HG02938 (cell line): ENCODE data around the gene HSPA14.
"Not testable (repeated sequence)": the region's sequence is repeated elsewhere in the genome, so short reads cannot be mapped to it uniquely, and the experiment has no call there.

Source experiments
- ATAC-seq: cut with Tn5 transposase; IDR thresholded peaks from one replicate; pipeline ENCODE4 v1.9.1; 2021; ENCODE audit warnings: mild to moderate bottlenecking, moderate library complexity; ENCODE audit not compliant: unreplicated experiment

HSPA14 gene

DNA sequence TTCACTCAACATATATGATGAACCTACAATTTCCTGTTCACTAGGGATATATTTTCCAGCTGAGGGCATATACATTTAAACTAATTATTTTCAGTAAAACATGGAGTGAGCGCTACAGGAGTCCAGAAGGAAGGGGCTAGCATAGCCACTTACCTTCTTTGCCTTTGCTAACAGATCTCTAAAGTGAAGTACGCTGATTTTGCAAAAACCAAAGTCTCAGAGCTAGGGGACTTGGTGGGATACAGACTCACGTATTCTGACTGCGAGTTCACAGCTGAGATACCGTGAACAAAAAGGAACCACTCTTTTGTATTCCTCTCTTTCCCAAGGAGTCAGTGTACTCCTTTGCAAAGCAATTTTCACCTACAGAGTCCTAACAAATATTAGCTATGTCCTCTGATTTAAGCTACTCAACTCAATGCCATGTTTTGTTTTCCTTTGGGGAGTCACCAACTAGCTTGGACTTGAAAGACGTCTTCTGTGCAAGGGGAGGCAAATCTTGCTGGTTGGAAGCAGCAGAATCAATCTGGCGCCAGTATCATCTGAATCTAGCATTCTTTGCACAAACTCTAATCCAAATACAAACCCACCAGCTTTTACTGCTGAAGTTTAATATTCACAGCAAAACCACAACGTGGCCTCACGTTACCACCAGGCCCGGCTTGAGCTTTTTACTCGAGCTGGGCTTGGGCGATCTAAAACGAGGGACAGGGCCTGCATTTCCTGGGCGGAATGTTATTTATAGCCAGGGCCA is 926 bp upstream of the HSPA14 start:
- ATAC-seq, result no peak

DNA sequence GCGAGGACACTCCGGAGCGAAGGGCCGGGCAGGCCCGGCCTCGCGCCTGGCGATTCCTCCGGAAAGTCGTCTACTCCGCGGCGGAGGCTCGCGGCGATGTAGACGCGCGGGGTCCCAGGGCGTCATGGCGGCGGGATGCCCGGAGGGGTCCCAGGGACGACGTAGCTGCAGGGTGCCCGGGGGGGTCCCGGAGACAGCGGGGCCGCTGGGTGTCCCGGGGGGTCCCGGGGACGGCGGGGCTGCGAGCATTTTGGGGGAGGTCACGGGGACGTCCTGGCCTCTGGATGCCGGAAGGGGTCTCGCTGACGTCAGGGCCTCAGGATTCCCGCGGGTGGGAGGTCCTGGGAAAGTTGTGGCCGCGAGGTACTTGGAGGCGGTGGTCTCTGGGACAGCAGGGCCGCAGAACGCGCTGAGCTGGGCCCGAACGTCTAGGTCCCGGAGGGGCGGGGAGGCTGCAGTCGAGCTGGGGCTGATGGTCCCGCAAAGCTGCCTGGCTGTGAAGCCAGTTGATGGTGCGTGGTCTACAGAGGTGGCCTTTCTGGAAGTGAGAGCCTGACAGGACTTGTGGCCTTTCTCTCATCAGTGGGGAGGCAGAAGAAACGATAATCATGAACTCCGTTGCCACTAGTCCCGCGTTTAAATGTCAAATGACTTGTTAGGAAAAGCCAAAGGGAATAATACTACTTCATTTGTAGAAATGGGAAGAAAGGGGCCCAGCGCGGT is 637 bp downstream of the HSPA14 start:
- no peak for ATAC-seq

DNA sequence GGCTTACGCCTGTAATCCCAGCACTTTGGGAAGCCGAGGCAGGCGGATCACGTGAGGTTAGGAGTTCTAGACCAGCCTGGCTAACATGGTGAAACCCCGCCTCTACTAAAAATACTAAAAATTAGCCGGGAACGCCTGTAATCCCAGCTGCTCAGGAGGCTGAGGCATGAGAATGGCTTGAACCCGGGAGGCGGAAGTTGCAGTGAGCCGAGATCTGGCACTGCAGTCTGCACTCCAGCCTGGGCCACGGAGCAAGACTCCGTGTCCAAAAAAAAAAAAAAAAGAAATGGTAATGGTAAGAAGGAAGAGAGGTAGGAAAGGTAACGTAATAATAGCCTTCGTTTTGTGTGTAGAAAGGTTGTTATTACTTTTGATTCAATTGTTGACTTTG is 1.2 kb downstream of the HSPA14 start:
- ATAC-seq, result no peak

DNA sequence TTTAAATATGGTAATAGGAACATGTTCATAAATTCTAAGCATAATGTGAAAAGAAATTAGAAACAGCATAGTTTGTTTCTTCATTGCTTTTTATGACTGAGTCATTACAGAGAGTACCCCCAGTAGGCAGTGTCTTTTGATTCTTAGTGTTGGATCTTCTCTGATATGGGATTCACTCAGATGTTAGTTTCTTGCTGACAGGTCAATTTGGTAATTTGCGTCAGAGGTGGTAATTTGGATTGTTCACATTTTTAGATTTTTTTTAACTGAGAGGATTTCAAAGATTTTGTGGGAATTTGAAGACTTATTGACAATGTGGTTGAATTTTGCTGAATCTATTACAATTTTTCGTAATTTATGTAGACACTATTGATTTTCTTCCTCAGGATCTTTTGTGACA is 2.1 kb downstream of the HSPA14 start:
- no peak for ATAC-seq

DNA sequence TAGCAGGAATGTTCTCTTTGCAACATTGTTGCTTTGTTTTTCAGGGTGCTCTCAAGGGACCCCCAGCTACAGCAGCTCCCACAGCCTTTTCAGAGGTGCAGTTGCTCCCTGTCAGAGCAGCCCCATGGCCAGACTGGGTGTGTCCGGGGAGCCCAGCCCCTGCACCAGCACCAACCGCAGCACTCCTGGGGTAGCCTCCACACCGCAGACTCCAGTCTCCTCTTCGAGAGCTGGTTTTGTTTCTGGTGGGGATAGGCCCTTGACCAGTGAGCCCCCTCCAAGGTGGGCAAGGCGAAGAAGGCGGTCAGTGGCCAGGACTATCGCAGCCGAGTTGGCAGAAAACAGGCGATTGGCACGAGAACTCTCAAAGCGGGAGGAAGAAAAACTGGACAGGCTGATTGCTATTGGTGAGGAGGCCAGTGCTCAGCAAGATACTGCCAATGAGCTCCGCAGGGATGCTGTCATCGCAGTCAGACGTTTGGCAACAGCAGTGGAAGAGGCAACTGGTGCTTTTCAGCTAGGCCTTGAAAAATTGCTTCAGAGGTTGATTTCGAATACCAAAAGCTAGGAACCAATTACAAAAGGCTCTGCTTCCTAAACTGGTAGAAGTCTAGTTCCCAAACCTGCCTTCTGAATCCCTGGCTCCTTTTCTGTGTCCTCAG is 5.4 kb downstream of the HSPA14 start:
- ATAC-seq, result no peak

DNA sequence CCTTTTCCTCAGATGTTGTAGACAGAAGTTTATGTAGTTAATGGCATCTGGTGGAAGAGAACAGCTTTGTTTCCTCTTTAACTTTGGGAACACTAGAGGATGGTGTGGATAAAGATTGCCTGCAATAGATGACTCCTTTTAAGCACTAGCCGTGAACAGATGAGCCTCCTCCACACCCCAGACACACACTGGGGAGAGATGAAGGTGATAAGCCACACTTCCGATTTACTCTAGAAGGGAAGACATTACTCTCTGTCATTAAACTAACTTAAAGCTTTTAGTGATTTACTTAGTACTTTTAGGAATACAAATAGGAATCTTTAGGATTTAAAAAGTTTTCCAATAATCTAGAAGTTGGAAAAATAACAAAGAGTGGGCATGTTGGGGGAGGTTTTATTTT is 6.8 kb downstream of the HSPA14 start:
- ATAC-seq, result no peak

DNA sequence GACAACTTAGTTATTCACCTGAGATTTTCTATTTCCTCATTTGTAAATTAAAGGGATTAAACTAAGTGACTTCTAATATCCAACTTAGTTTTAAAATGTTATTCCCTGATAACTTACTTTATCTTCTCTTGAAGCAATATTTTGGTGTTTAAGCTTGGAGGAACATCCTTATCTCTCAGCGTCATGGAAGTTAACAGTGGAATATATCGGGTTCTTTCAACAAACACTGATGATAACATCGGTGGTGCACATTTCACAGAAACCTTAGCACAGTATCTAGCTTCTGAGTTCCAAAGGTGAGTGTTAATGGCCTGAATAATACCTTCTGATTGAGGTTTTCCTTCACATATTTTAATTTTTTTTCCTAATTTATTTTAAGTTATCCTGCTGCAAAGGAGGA is 14.1 kb downstream of the HSPA14 start:
- ATAC-seq, result no peak

DNA sequence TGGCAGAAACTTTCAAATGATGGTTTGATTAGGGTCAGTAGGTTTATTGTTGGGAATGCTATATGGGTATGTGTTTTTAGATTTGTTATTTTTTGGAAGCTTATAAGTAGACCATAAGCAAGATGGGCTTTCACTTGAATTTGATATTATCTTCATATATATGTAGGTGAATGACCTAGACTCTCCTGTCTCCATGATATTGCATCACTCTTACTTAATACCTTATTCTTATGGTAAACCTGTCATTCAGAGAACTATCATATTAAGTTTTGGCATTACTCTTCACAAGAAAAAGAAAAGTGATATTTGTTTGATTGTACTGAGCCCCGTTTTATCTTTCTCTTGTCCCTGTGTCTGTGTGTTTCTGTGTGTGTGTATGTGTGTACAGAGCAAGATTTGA is 17.3 kb downstream of the HSPA14 start:
- no peak for ATAC-seq

DNA sequence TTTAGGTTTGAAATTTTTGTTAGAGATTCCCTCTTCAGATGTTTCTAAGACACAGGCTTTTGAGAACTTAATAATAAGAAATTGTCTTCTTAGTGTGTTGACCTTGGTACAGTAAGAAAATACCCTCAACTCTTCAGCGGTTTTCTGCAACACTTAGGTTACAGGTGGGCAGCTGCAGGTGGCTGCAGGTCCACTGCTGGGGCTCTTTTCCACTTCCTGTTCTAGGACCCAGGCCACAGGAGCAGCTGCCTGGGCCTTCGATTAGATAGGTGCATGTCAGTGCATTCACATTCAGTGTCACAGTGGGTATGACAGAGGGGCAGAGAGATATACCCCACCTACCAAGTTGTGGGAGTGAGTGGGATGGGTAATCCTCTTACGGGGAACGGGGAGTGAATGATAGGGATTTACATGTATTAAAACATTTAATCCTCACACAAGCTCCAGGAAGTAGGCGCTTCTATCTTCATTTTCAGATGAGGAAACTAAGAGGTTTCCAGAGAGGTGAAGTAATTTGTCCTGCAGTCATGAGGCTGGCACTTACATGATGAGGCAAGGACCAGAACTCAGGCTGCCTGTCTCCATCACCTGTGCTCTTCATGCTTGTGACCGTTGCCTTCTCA is 20.3 kb downstream of the HSPA14 start:
- ATAC-seq, result no peak

DNA sequence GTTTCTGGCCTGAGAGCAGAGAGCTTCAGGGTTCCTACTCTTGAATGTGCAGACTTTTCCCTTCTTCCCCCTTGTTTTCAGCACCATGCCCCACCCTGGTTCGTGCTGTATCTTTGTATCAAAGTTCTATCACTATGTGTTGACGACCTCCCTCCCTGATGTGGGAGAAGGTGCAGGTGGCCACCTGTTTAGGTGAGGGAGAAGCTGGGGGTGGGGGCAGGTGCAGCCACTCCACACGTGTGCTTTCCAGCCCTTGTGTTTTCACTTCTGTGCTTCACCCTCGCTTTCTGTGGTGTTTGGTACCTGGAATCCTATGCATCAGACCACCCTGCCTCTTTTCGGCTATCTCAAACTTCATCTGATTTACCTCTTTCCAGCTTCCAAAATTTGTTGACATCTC is 20.9 kb downstream of the HSPA14 start:
- no peak for ATAC-seq

DNA sequence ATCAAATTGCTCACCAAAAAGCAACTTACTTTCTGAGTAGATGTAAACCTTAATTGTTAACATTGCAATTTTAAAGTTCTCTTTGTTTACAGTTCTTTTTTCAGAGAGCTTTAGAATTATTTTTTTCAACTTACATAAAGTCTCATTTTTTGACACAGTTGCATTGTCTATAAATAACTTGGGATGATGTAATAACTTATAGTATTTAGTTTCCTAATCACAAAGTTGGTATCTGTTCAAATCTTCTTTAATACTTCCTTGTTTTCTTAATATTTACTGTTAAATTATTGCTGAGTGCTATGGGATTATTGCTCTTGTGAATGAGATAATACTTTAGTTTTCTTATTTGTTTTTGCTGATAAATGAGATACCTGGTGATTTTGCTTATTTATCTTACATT is 21.7 kb downstream of the HSPA14 start:
- no peak for ATAC-seq

DNA sequence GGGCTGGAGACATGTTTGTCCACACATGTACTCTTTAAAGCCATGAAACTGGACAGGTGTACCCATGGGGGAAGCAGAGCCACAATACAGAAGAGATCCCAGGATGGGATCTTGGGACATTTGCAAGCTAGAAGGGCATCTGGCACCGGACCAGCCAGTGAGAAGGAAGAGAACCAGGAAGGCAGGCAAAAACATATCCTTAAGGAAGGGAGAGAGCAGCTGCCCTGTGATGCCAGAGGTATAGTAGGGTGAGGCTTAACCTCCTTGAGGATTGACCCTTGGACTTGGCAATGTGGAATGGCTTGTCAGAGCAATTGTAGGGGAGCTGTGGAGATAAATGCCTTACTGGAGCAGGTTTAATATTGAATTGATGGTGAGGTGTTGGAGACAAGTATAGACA is 22.7 kb downstream of the HSPA14 start:
- ATAC-seq, result no peak

DNA sequence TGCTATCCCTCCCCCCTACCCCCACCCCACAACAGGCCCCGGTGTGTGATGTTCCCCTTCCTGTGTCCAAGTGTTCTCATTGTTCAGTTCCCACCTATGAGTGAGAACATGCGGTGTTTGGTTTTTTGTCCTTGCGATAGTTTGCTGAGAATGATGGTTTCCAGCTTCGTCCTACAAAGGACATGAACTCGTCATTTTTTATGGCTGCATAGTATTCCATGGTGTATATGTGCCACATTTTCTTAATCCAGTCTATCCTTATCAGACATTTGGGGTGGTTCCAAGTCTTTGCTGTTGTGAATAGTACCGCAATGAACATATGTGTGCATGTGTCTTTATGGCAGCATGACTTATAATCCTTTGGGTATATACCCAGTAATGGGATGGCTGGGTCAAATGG is 26.4 kb downstream of the HSPA14 start:
- ATAC-seq, result not testable (repeated sequence)

DNA sequence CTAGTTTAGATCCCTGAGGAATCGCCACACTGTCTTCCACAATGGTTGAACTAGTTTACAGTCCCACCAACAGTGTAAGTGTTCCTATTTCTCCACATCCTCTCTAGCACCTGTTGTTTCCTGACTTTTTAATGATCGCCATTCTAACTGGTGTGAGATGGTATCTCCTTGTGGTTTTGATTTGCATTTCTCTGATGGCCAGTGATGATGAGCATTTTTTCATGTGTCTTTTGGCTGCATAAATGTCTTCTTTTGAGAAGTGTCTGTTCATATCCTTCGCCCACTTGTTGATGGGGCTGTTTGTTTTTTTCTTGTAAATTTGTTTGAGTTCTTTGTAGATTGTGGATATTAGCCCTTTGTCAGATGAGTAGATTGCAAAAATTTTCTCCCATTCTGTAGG is 26.8 kb downstream of the HSPA14 start:
- not testable (repeated sequence) for ATAC-seq

DNA sequence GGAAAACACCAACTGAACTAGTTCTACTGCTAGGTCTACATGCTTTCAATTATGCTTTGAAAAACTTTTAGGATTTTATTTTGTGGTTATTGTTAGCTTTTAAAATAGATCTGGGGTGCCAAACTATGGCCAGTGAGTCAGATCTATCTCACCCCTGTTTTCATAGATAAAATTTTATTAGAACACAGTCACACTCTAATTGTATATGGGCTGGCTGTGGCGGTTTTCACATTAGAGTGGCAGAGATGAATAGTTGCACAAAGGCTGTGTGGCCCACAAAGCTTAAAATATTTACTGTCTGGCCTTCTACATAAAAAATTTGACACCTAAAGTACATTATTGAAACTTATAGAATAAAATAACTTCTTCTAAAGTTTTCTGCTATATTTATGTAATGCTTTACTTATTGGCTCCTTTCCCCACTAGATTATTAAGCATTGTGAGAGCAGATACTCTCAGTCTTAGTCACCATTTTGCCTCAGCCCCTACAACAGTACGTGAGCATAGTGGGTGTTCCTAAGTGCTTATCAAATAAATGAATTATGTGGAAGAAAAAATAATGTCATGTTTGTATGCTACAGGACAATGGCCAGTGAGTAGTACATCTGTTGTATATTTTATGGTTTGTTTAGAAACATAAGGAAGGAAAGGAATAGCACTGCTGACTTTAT is 35.1 kb downstream of the HSPA14 start:
- ATAC-seq, result no peak

DNA sequence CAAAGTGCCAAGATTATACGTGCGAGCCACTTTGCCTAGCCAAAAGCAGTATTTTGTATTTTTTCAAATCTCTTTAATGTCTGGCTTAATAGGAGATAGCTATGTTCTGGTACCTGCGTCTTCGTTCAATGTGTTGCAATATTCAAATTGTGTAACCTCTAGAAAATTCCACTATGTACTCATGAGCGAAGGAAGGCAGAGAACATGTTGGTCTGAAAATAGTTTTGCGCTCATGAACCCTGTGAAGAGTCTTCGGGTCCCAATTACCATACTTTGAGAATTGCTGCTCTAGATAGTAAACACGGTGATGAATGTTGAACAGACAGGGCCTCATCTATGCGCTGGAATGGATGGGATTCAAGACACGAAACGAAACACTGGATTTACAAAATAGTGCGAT is 37.8 kb downstream of the HSPA14 start:
- ATAC-seq, result no peak

DNA sequence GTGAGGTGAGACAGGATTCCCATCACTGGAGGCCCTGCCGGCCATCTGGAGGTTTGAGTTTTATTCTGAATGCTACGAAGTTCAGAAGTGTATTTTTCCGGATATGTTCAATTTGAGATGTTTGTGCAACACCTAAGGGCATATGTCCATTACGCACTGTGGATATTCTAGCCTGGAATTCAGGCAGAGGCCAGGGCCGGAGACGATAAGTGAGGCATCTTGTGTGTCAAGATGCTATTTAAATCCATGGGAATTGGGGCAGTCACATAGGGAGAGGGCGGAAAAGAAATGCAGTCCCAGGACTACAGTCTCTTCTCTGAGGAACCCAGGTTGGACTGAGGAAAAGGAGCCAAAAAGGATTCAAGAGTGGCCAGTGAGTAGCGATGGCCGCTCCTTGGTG is 38.7 kb downstream of the HSPA14 start:
- no peak for ATAC-seq

DNA sequence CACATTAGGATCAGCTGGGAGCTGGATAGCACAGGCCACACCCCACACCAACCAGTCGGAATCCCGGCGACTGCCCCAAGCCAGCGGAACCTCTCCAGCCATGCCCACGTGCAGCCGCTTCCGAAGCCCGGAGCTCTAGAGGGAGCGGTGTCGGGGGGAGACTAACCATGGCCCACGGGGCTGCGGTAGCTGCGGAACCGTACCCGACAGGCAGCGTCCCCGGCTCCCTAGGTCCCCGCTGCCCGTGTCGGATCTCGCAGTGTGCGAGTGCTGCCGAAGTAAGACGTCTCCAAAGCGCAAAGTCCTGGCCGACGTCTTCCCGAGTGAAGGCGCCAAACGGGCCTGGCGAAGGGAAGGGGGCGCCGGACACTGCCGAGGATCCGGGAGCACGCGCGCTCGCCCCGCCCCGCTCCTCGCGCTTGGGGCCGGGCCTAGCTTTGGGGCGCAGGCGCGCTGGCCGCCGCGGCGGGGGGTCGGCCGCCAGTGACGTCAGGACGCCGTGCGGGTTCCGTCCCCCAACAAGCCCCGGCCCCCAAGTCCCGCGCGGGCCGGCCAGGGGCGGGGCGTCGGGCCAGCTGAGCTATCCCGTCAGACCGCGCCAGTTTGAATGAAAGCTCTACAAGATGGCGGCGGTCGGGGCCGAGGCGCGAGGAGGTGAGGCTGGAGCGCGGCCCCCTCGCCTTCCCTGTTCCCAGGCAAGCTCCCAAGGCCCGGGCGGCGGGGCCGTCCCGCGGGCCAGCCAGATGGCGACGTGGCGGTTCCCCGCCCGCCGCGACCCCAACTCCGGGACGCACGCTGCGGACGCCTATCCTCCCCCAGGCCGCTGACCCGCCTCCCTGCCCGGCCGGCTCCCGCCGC is 40.4 kb downstream of the HSPA14 start, which contains the start of gene SUV39H2:
Gene SUV39H2, plus strand, starts transcription at position 601 of the 858 bp plus-strand sequence. Its CDS starts 23 bp downstream, at position 624.
- ATAC-seq, result peak; percentile 82

DNA sequence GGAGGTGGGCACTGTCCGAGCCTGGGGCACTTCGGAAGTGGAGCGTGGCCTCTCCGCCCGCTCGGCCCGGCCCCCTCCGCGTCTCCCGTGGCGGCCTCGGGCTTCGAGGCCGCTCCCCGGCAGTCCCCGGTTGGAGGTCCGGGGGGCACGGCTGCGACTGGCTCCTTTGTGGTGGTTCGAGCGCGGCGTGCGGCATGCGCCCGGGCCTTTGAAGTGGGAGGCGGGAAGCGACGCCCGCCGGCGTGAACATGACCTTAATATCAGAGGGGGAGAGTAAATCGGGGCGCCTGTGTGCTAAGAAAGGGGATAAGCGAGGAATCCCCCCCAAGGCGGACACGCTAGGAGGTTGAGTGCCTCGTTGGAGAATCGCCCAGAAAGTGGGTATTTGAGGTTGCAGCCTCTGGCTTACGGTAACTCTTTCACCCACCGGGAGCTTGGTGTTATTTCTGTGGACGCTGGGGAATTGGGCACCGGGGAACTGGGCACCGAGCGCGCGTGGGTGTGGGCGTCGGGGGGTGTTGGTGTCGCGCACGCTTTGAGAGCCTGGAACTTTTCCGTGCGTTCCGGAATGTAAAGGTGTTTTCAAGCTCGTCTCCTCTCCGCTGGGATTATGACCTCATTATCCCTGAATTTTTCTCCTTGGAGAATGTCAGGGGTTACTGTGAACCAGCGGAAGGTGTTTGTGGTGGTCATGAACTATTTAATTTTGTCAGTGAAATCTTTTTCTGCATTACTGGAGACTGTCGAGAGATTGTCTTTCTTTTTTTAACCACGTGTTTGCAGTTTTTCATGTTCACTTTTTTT is 41.2 kb downstream of the HSPA14 start:
- ATAC-seq, result peak; percentile 20
